WTC11 (cell line): Measurements from ENCODE around the gene CALML4. TPM values are rescaled to one million over a fixed set of nuclear protein-coding genes. Genes with fewer than 3 reads are reported as not detected.

Experiments used
- ATAC-seq: fragments of 200-7000 bp; cut with Tn5 transposase; 2 replicates; pipeline ENCODE4 v1.10.0; 2021; ENCODE audit warnings: mild to moderate bottlenecking, moderate library complexity
- CTCF ChIA-PET: fragments of 300-600 bp; sonication (Branson Sonifier 250); formaldehyde crosslinking; loops from one replicate; lab custom pipeline; 2021; ENCODE audit warnings: antibody characterized with exemption; lab: Charles Lee
- POLR2A ChIA-PET: fragments of 350-600 bp; sonication (Branson Sonifier 250); formaldehyde crosslinking; loops from one replicate; lab custom pipeline; 2021; ENCODE audit warnings: antibody characterized with exemption; lab: Charles Lee
- DNase-seq: peaks from one replicate; pipeline ENCODE4 v3.0.0; 2021; ENCODE audit warnings: low spot score
- H3K27ac Mint-ChIP-seq: 2 replicates; pipeline ENCODE4 v1.8.0; 2021; ENCODE audit warnings: mixed read lengths
- H3K27me3 Mint-ChIP-seq: 2 replicates; pipeline ENCODE4 v1.8.0; 2021; ENCODE audit warnings: low read depth, mild to moderate bottlenecking, moderate library complexity, mixed read lengths
- H3K36me3 Mint-ChIP-seq: 2 replicates; pipeline ENCODE4 v1.8.0; 2021; ENCODE audit warnings: mixed read lengths
- H3K4me1 Mint-ChIP-seq: 2 replicates; pipeline ENCODE4 v1.8.0; 2022; ENCODE audit warnings: mixed read lengths
- H3K4me3 Mint-ChIP-seq: 2 replicates; pipeline ENCODE4 v1.8.0; 2021; ENCODE audit warnings: mild to moderate bottlenecking, moderate library complexity, mixed read lengths
- H3K9me3 Mint-ChIP-seq: 2 replicates; pipeline ENCODE4 v1.8.0; 2021; ENCODE audit warnings: mixed read lengths
- ATF1 ChIP-seq: sonication (generic); formaldehyde crosslinking; IDR thresholded peaks from 2 replicates; pipeline ENCODE4 v1.8.1; 2023; ENCODE audit warnings: mild to moderate bottlenecking, moderate library complexity, missing genetic modification reagents
- ELF4 ChIP-seq: sonication (generic); formaldehyde crosslinking; IDR thresholded peaks from 2 replicates; pipeline ENCODE4 v1.8.1; 2022; ENCODE audit warnings: low read depth, mild to moderate bottlenecking, moderate library complexity, missing genetic modification reagents
- ETV6 ChIP-seq: sonication (generic); formaldehyde crosslinking; IDR thresholded peaks from 2 replicates; pipeline ENCODE4 v1.8.1; 2022; ENCODE audit warnings: mild to moderate bottlenecking, missing genetic modification reagents
- GABPB1 ChIP-seq: sonication (generic); formaldehyde crosslinking; IDR thresholded peaks from 2 replicates; pipeline ENCODE4 v1.8.1; 2023; ENCODE audit warnings: mild to moderate bottlenecking, missing genetic modification reagents
- HMGA2 ChIP-seq: fragments of 250-450 bp; sonication (Bioruptor Pico); IDR thresholded peaks from 2 replicates; pipeline ENCODE4 v1.4.0; 2021; ENCODE audit warnings: mild to moderate bottlenecking, moderate library complexity
- MXD4 ChIP-seq: fragments of 250-450 bp; sonication (Bioruptor Pico); IDR thresholded peaks from 2 replicates; pipeline ENCODE4 v1.8.0; 2021; ENCODE audit warnings: mild to moderate bottlenecking, moderate library complexity, borderline replicate concordance
- NR1H2 ChIP-seq: sonication (generic); formaldehyde crosslinking; IDR thresholded peaks from 2 replicates; pipeline ENCODE4 v1.9.0; 2021; ENCODE audit warnings: mild to moderate bottlenecking, moderate library complexity, missing genetic modification reagents
- NR2C2 ChIP-seq: sonication (generic); formaldehyde crosslinking; IDR thresholded peaks from 2 replicates; pipeline ENCODE4 v1.8.0; 2022; ENCODE audit warnings: mild to moderate bottlenecking, missing genetic modification reagents
- NR3C1 ChIP-seq: sonication (generic); formaldehyde crosslinking; conservative IDR thresholded peaks from 2 replicates; pipeline ENCODE4 v1.8.1; 2023; ENCODE audit warnings: low read depth, mild to moderate bottlenecking, missing genetic modification reagents
- RORB ChIP-seq: fragments of 250-450 bp; sonication (Bioruptor Pico); IDR thresholded peaks from 2 replicates; pipeline ENCODE4 v1.9.0; 2021; ENCODE audit warnings: mild to moderate bottlenecking
- SMAD3 ChIP-seq: sonication (generic); formaldehyde crosslinking; IDR thresholded peaks from 2 replicates; pipeline ENCODE4 v1.8.0; 2022; ENCODE audit warnings: missing genetic modification reagents, mild to moderate bottlenecking, borderline replicate concordance
- TEAD1 ChIP-seq: sonication (generic); formaldehyde crosslinking; IDR thresholded peaks from 2 replicates; pipeline ENCODE4 v1.8.0; 2022; ENCODE audit warnings: mild to moderate bottlenecking, missing genetic modification reagents
- TEAD4 ChIP-seq: sonication (generic); formaldehyde crosslinking; IDR thresholded peaks from 2 replicates; pipeline ENCODE4 v1.8.0; 2022; ENCODE audit warnings: mild to moderate bottlenecking, missing genetic modification reagents
- ZNF138 ChIP-seq: sonication (generic); formaldehyde crosslinking; conservative IDR thresholded peaks from 2 replicates; pipeline ENCODE4 v1.8.1; 2022; ENCODE audit warnings: mild to moderate bottlenecking, moderate library complexity, missing genetic modification reagents
- ZNF219 ChIP-seq: sonication (generic); formaldehyde crosslinking; IDR thresholded peaks from 2 replicates; pipeline ENCODE4 v1.8.0; 2023; ENCODE audit warnings: missing genetic modification reagents, mild to moderate bottlenecking, borderline replicate concordance
- ZNF263 ChIP-seq: sonication (generic); formaldehyde crosslinking; IDR thresholded peaks from 2 replicates; pipeline ENCODE4 v1.8.1; 2022; ENCODE audit warnings: low read depth, mild to moderate bottlenecking, moderate library complexity, missing genetic modification reagents
- ZNF416 ChIP-seq: fragments of 250-450 bp; sonication (Bioruptor Pico); IDR thresholded peaks from 2 replicates; pipeline ENCODE4 v1.9.0; 2021; ENCODE audit warnings: mild to moderate bottlenecking, inconsistent platforms
- total RNA-seq: library from RNA; stranded (reverse); gene quantifications from 3 replicates; pipeline ENCODE4 v1.2.3, GENCODE V29; 2021
- TF ChIP-seq, protein P1 (sequence below): sonication (generic); formaldehyde crosslinking; IDR thresholded peaks from 2 replicates; pipeline ENCODE4 v1.8.0; 2022; ENCODE audit warnings: mild to moderate bottlenecking, missing genetic modification reagents
- TF ChIP-seq, protein P2 (sequence below): fragments of 250-450 bp; sonication (Bioruptor Pico); IDR thresholded peaks from 2 replicates; pipeline ENCODE4 v1.9.0; 2021; ENCODE audit warnings: mild to moderate bottlenecking, borderline replicate concordance
- TF ChIP-seq, protein P3 (sequence below): fragments of 200-600 bp; IDR thresholded peaks from 2 replicates; pipeline ENCODE4 v1.8.0; 2022; ENCODE audit warnings: antibody characterized with exemption
- TF ChIP-seq, protein P4 (sequence below): sonication (generic); formaldehyde crosslinking; conservative IDR thresholded peaks from 2 replicates; pipeline ENCODE4 v1.8.1; 2022; ENCODE audit warnings: mild to moderate bottlenecking, missing genetic modification reagents
- TF ChIP-seq, protein P5 (sequence below): fragments of 250-450 bp; sonication (Bioruptor Pico); IDR thresholded peaks from 2 replicates; pipeline ENCODE4 v1.9.0; 2021; ENCODE audit warnings: mild to moderate bottlenecking
- TF ChIP-seq, protein P6 (sequence below): sonication (generic); formaldehyde crosslinking; IDR thresholded peaks from 2 replicates; pipeline ENCODE4 v1.8.0; 2022; ENCODE audit warnings: mild to moderate bottlenecking, missing genetic modification reagents
- TF ChIP-seq, protein P7 (sequence below): sonication (generic); formaldehyde crosslinking; IDR thresholded peaks from 2 replicates; pipeline ENCODE4 v1.8.1; 2023; ENCODE audit warnings: mild to moderate bottlenecking, missing genetic modification reagents, moderate library complexity

Gene CALML4
- total RNA-seq, 1 experiment from 2014 or later: 9.8 TPM

DNA sequence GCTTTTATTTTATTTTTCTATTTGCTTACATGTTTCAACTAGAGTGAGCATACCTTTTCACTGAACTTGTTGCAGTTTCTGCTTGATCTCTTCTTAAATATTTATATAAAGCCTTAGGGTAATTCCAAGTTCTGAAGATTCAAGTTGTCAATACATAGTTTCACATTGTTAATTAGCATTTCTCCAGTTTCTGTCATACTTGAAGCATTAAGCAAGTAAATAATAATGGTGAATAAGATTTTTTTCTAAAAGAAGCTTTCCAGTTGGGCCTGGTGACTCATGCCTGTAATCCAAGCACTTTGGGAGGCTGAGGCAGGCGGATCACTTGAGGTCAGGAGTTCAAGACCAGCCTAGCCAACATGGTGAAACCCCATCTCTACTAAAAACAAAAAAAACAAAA lies 53.9 kb downstream of the CALML4 start:
- Mint-ChIP-seq H3K9me3 (no peaks in the 10 kb centered on the region), H3K4me1 (peaks cover 7% of the 10 kb centered on the region), H3K27ac (no peak overlapping the region), H3K27me3 (no peaks in the 10 kb centered on the region), H3K4me3 (no peak overlapping the region), H3K36me3 (peaks cover 8% of the 10 kb centered on the region)
- ATAC-seq (no peak), DNase-seq (no peak)
- TF ChIP-seq, protein P1, sequence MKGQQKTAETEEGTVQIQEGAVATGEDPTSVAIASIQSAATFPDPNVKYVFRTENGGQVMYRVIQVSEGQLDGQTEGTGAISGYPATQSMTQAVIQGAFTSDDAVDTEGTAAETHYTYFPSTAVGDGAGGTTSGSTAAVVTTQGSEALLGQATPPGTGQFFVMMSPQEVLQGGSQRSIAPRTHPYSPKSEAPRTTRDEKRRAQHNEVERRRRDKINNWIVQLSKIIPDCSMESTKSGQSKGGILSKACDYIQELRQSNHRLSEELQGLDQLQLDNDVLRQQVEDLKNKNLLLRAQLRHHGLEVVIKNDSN: no peak
- TF ChIP-seq RORB (CRISPR knock-in tag): no peak
- TF ChIP-seq ZNF416: no peak
- TF ChIP-seq ZNF263 (CRISPR knock-in tag): no peak
- TF ChIP-seq, protein P2, sequence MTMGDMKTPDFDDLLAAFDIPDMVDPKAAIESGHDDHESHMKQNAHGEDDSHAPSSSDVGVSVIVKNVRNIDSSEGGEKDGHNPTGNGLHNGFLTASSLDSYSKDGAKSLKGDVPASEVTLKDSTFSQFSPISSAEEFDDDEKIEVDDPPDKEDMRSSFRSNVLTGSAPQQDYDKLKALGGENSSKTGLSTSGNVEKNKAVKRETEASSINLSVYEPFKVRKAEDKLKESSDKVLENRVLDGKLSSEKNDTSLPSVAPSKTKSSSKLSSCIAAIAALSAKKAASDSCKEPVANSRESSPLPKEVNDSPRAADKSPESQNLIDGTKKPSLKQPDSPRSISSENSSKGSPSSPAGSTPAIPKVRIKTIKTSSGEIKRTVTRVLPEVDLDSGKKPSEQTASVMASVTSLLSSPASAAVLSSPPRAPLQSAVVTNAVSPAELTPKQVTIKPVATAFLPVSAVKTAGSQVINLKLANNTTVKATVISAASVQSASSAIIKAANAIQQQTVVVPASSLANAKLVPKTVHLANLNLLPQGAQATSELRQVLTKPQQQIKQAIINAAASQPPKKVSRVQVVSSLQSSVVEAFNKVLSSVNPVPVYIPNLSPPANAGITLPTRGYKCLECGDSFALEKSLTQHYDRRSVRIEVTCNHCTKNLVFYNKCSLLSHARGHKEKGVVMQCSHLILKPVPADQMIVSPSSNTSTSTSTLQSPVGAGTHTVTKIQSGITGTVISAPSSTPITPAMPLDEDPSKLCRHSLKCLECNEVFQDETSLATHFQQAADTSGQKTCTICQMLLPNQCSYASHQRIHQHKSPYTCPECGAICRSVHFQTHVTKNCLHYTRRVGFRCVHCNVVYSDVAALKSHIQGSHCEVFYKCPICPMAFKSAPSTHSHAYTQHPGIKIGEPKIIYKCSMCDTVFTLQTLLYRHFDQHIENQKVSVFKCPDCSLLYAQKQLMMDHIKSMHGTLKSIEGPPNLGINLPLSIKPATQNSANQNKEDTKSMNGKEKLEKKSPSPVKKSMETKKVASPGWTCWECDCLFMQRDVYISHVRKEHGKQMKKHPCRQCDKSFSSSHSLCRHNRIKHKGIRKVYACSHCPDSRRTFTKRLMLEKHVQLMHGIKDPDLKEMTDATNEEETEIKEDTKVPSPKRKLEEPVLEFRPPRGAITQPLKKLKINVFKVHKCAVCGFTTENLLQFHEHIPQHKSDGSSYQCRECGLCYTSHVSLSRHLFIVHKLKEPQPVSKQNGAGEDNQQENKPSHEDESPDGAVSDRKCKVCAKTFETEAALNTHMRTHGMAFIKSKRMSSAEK: no peak
- TF ChIP-seq, protein P3, sequence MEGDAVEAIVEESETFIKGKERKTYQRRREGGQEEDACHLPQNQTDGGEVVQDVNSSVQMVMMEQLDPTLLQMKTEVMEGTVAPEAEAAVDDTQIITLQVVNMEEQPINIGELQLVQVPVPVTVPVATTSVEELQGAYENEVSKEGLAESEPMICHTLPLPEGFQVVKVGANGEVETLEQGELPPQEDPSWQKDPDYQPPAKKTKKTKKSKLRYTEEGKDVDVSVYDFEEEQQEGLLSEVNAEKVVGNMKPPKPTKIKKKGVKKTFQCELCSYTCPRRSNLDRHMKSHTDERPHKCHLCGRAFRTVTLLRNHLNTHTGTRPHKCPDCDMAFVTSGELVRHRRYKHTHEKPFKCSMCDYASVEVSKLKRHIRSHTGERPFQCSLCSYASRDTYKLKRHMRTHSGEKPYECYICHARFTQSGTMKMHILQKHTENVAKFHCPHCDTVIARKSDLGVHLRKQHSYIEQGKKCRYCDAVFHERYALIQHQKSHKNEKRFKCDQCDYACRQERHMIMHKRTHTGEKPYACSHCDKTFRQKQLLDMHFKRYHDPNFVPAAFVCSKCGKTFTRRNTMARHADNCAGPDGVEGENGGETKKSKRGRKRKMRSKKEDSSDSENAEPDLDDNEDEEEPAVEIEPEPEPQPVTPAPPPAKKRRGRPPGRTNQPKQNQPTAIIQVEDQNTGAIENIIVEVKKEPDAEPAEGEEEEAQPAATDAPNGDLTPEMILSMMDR: no peak
- TF ChIP-seq NR3C1 (CRISPR knock-in tag): no peak
- TF ChIP-seq, protein P4, sequence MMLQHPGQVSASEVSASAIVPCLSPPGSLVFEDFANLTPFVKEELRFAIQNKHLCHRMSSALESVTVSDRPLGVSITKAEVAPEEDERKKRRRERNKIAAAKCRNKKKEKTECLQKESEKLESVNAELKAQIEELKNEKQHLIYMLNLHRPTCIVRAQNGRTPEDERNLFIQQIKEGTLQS (CRISPR knock-in tag): no peak
- TF ChIP-seq NR1H2 (CRISPR knock-in tag): no peak
- no peak for TF ChIP-seq TEAD1
- ChIA-PET CTCF (interaction anchor here (2.0 kb wide), 1 partner anchor 288 kb away, joined by 15 read pairs; no protein-coding TSS in a partner anchor), POLR2A (no interaction called here)

DNA sequence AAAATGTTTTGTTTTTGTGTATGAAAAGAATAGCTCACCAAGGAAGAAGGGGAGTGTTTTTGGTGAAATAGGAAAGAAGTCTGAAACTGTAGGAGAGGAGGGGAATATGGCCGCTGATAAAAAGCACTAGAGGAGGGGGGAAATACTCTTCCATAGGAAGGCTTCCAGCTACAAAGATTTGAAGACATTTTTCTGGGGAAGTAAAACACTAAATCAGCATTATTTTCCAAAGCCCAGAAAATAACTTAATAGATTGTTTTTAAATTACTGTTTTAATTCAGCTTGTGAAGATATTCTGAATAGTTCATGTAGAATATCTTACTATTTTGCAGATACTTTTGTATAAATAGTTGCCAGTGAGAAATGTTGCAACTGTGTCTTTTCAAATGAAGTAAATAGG lies 54.9 kb downstream of the CALML4 start:
- ChIA-PET CTCF (interaction anchor here (0.9 kb wide), 1 partner anchor 287 kb away, joined by 3 read pairs; no protein-coding TSS in a partner anchor), POLR2A (no interaction called here)
- peaks cover 7% of the 10 kb centered on the region for H3K4me1 Mint-ChIP-seq
- H3K27me3 Mint-ChIP-seq: no peaks in the 10 kb centered on the region
- no peak overlapping the region for H3K27ac Mint-ChIP-seq
- TF ChIP-seq TEAD4 (CRISPR knock-in tag): no peak
- no peak for TF ChIP-seq MXD4 (CRISPR knock-in tag)
- TF ChIP-seq ZNF138 (CRISPR knock-in tag): no peak
- H3K4me3 Mint-ChIP-seq: no peak overlapping the region
- H3K9me3 Mint-ChIP-seq: no peaks in the 10 kb centered on the region
- ATAC-seq: no peak
- DNase-seq: no peak
- peaks cover 8% of the 10 kb centered on the region for H3K36me3 Mint-ChIP-seq

DNA sequence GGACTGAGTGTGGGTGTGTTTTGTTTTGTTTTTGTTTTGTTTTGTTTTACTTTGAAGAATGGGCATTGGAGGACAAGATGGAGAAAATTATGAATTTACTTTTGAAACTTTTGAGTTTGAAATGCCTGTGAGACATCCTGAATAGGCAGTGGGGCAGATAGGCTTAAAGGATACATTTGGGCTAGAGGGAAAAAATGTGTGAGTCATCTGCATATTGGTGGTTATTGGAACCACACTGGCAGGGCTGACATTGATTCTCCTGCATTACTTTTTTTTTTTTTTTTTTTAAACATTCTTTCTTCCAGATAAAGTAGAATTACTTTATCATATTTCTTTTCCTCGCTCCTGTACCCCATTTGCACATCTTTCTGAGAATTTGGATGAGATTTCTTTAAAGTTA lies 56.1 kb downstream of the CALML4 start:
- H3K27ac Mint-ChIP-seq: peak overlapping the region; percentile 21
- CTCF ChIA-PET: no interaction called here
- H3K36me3 Mint-ChIP-seq: peaks cover 8% of the 10 kb centered on the region
- H3K9me3 Mint-ChIP-seq: no peaks in the 10 kb centered on the region
- POLR2A ChIA-PET: interaction anchor here (0.6 kb wide), 1 partner anchor 296 kb away, joined by 6 read pairs; no protein-coding TSS in a partner anchor
- ATAC-seq: no peak
- no peak for DNase-seq
- no peaks in the 10 kb centered on the region for H3K27me3 Mint-ChIP-seq
- no peak overlapping the region for H3K4me3 Mint-ChIP-seq
- H3K4me1 Mint-ChIP-seq: peaks cover 10% of the 10 kb centered on the region
- no peak for TF ChIP-seq HMGA2 (CRISPR knock-in tag)
- TF ChIP-seq, protein P5, sequence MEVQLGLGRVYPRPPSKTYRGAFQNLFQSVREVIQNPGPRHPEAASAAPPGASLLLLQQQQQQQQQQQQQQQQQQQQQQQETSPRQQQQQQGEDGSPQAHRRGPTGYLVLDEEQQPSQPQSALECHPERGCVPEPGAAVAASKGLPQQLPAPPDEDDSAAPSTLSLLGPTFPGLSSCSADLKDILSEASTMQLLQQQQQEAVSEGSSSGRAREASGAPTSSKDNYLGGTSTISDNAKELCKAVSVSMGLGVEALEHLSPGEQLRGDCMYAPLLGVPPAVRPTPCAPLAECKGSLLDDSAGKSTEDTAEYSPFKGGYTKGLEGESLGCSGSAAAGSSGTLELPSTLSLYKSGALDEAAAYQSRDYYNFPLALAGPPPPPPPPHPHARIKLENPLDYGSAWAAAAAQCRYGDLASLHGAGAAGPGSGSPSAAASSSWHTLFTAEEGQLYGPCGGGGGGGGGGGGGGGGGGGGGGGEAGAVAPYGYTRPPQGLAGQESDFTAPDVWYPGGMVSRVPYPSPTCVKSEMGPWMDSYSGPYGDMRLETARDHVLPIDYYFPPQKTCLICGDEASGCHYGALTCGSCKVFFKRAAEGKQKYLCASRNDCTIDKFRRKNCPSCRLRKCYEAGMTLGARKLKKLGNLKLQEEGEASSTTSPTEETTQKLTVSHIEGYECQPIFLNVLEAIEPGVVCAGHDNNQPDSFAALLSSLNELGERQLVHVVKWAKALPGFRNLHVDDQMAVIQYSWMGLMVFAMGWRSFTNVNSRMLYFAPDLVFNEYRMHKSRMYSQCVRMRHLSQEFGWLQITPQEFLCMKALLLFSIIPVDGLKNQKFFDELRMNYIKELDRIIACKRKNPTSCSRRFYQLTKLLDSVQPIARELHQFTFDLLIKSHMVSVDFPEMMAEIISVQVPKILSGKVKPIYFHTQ (CRISPR knock-in tag): no peak
- TF ChIP-seq ZNF219 (CRISPR knock-in tag): no peak
- no peak for TF ChIP-seq ETV6 (CRISPR knock-in tag)
- no peak for TF ChIP-seq ATF1 (CRISPR knock-in tag)
- TF ChIP-seq, protein P6, sequence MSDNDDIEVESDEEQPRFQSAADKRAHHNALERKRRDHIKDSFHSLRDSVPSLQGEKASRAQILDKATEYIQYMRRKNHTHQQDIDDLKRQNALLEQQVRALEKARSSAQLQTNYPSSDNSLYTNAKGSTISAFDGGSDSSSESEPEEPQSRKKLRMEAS (CRISPR knock-in tag): no peak
- no peak for TF ChIP-seq ZNF416
- no peak for TF ChIP-seq ELF4 (CRISPR knock-in tag)
- no peak for TF ChIP-seq GABPB1 (CRISPR knock-in tag)
- no peak for TF ChIP-seq SMAD3
- TF ChIP-seq, protein P7, sequence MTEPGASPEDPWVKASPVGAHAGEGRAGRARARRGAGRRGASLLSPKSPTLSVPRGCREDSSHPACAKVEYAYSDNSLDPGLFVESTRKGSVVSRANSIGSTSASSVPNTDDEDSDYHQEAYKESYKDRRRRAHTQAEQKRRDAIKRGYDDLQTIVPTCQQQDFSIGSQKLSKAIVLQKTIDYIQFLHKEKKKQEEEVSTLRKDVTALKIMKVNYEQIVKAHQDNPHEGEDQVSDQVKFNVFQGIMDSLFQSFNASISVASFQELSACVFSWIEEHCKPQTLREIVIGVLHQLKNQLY (CRISPR knock-in tag): no peak
- no peak for TF ChIP-seq NR2C2 (CRISPR knock-in tag)
